Ovary (tissue), 3 donors: ENCODE measurements around the gene MTMR8.

Experiments used
- CTCF ChIP-seq, 3 donors: fragments of 450-650 bp in 2 of 3; fragments of 200-600 bp in 1 of 3; IDR thresholded peaks; one replicate each; pipeline versions ENCODE4 v1.5.1 to v1.8.0; 2016 to 2022; ENCODE audit warnings: antibody characterized with exemption in 3 of 3, mild to moderate bottlenecking in 1 of 3
- EP300 ChIP-seq: sonication (generic); formaldehyde crosslinking; IDR thresholded peaks from one replicate; pipeline ENCODE4 v1.6.1; 2017; ENCODE audit warnings: antibody characterized with exemption
- POLR2A ChIP-seq: fragments of 450-650 bp; IDR thresholded peaks from one replicate; pipeline ENCODE4 v1.6.1; 2017; ENCODE audit warnings: antibody characterized with exemption, mild to moderate bottlenecking, moderate library complexity
- donor health status: DM: no; HTN: no; CAD: no.

DNA sequence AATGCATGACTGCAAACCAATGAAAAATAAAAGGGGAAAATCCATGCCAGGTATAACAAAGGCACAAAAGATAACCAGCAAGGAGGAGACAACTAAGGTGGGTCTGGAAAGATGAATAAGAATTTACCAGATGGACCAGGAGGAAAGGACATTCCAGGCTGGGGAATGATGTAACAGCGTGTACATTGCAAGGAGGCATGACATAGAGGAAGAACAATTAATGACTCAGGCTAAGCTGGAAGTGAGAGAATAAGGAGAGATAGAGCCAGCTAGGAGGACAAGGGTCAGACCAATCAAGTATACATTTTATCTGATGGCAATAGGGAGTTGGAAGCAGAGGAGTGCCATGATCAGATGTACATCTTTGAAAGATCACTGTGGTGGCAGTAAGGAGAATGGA is 57.0 kb downstream of the MTMR8 start:
- TF ChIP-seq CTCF (IDR thresholded peaks at IDR 0.05) (no peak), POLR2A (no peak), EP300 (no peak)
